Measurements from ENCODE around the gene ZFHX2.

The ZFHX2 gene

DNA sequence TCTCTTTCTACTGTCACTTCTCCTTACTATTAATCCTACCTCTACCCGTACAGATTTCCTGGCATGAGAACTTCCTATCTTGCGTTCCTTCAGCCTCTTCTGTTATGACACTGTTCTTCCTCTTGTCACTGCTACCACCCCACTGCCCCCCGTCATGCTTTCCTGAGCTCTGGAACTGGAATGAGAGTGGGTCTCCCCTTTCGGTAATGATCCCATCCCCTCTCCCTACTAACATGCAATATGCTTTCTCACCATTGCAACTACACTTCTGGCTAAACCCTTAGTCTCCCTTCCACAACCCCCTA, 20.9 kb upstream of the ZFHX2 start:
- no peak for DNase-seq

GRCh38 chr14:23571701-23572523, 20.3 kb upstream of the ZFHX2 start:
- no peak for DNase-seq

- DNase-seq: no peak
Observed at GRCh38 chr14:23570806-23571483, 19.4 kb upstream of the ZFHX2 start.

DNA sequence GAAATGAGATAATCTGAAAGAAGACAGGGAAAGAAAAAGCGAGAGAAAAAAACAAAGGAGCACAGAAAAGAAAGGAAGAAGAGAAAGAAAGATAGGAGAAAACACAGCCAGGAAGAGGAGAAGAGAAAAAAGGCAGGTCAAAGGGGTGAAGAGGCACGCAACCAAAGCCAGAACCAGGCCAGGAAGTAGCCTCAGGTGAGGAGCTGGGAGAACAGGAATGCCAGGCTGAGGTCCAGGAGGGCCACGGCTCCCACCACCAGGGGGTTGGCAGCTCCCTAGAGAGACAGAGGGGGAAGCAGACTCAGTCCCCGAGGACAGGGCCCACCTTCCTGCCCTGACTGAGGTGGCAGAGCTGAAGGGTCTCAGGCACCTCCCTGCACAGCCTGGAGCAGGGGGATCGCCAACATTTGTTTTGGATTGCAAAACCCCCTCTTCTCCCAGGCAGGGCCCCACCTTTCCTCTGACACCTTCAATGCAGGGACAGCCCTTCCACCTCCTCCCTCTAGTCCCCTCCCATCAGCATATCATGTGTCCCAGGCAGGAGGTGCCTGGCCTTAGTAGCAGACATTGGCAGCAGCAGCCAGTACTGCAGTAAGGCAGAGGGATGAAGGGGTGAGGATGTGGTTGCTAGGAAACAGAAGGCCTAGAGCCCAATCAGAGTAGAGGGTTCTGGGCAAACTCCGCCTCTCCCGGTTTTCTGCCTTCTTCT, 18.0 kb upstream of the ZFHX2 start:
- no peak for DNase-seq

- no peak for DNase-seq
Observed at GRCh38 chr14:23568600-23569331, 17.2 kb upstream of the ZFHX2 start.

DNA sequence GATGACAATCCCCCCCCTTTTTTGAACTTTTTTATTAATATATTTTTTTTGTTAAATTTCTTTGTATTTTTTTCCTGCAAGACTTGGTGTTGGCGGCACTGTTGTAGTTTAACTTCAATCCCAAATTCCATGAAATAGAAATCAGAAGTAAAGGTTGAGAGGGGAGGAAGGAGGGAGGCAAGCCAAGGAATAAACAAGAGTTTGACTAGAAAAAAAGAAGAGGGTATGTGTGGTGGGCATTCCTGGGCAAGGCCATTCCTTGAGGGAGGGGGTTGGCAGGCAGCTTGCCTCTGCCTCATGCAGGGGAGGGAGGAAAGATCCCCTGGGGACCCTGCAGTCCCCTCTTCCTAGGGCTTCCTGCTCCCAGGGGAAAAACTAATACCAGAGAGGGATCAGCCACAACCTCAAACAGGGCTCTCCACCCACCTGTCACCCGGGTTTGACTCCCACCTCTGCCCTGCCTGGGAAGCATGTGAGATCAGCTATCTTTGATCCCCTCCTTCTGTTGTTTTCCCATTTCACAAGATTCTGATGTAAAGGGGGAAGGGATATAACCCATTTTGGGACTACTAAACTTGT, 16.5 kb upstream of the ZFHX2 start:
- no peak for DNase-seq

- DNase-seq: peak; percentile 29
Observed at GRCh38 chr14:23567186-23568020, 15.8 kb upstream of the ZFHX2 start, which contains the start of gene AP1G2. Gene AP1G2, minus strand, starts transcription at chr14:23567791. Its CDS starts 477 bp downstream, at chr14:23567314.

- no peak for DNase-seq
Observed at GRCh38 chr14:23566778-23567185, 15.2 kb upstream of the ZFHX2 start.

GRCh38 chr14:23566112-23566777, 14.7 kb upstream of the ZFHX2 start:
- DNase-seq: no peak

DNA sequence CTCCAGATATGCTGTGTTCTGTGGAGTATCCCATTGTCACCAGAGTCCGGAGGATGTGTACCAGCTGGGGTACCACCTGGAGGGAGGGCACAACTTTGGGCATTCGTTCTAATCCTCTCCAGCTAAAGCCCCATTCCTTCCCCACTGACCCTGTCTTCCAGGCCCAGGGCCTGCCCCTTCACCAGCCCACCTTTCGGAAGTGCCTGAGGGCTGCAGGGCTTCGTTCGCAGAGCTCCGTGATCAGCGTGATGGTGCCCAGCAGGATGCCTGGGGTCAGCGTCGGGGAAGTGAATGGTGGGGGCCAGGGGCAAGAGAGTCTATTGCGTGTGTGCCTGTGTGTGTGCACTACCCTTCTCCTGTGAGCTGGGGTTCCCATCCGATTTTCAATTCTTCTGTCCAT, 14.1 kb upstream of the ZFHX2 start:
- DNase-seq: no peak

- no peak for DNase-seq
Observed at GRCh38 chr14:23564876-23565275, 13.3 kb upstream of the ZFHX2 start.

- no peak for DNase-seq
Observed at GRCh38 chr14:23564181-23564812, 12.7 kb upstream of the ZFHX2 start.

DNA sequence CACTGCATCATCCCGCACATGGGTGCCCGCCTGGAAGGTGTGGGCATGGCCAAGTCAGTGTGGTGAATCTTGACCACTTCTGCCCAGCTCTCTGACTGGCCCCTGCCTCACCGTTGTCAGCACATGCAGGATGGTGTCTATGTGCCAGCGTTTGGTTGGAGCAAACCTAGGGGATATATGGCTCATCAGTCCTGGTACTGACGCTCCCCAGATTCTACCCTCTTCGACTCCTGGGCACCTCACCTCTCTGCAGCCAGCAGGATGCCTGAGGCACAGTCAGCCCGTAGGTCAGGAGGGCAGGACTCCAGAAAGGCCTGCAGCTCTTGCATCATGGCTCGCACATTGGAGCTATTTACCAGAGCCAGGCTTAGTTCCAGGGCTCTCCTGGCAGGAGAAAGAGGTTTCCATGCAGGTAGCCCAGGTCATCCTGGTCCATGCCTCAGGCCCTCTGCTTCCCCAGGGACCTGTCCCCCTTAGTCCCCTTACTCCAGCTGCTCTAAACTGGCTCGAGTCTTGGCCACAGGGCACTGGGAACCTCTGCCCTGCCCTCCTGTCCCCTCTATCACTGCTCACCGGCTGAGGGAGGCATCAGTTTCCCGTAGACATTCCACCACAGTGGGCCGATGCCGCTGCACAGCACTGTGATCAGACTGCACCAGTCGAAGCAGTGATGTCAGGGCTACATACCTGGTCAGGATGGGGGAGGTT, 12.1 kb upstream of the ZFHX2 start:
- DNase-seq: no peak

- no peak for DNase-seq
Observed at GRCh38 chr14:23562822-23563472, 11.4 kb upstream of the ZFHX2 start.

- no peak for DNase-seq
Observed at GRCh38 chr14:23561873-23562821, 10.6 kb upstream of the ZFHX2 start.

- DNase-seq: no peak
Observed at GRCh38 chr14:23561259-23561658, 9.7 kb upstream of the ZFHX2 start.

DNA sequence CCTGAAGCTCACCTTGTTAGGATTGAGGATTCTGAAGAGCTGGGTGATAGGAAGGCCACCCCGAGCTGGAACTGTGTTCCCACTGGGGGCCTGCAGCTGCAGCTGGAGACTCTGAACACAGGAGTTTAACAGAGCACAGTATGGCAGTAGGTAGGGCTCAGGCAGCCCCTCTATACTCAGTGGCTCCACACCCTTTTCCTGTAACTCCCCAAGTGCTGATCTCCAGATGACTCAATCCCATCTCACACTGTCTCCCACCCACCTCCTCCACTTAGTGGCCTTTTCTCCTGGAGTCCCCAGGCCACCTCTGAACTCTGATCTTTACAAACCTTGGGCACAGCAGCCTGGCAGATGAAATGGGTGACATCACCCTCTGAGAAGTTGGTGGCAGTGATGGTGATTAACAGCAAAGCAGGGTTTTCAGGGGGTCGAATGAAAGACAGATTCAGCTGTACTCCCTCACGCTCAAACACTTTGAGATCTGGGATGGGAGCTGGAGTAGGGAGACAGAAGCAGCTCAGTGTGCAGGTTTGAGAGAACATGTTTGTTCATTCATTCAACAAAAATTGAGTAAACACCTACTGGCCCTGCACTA, 8.5 kb upstream of the ZFHX2 start:
- no peak for DNase-seq

All from NCI-H446 treated with DMSO at 0.1 percent for 48 hours (cell line).